ENCODE measurements around the gene LZIC. TPM values are rescaled to one million over a fixed set of nuclear protein-coding genes. Genes with fewer than 3 reads are reported as not detected.
A peak's percentile ranks its signal among the peaks of the same experiment; 100 is the strongest.

Gene LZIC
- total RNA-seq (26.9 and 31.6 TPM in 2 replicates), polyA plus RNA-seq (27.5 and 33.5 TPM in 2 replicates), polyA minus RNA-seq (ENCODE audit: low replicate concordance) (2.6 and 7.2 TPM in 2 replicates)
- polyA plus RNA-seq (2012) = 25.6 and 26.9 TPM in 2 replicates

GRCh38 chr1:9942939-9943788 lies at the start of gene LZIC, which contains the start of gene NMNAT1:
LZIC (minus strand) TSS chr1:9943391; CDS start chr1:9936619, 6,772 bp downstream.
NMNAT1 (plus strand) TSS chr1:9943475; CDS start chr1:9972074, 28,599 bp downstream.
- peak within 1 kb of the TSS; percentile 90 for H3K9ac ChIP-seq (ENCODE audit: insufficient read depth, low read length)
- H3K4me1 ChIP-seq (ENCODE audit: control insufficient read depth, extremely low read depth, insufficient read depth, low read length) = no peaks in the 10 kb centered on the region
- DNase-seq (ENCODE audit: low read depth in 2 of 2) = peak; percentile 94 to 95
- TF ChIP-seq EZH2 (IDR thresholded peaks at IDR 0.05; ENCODE audit: low read length, missing control alignments) = no peak
- TF ChIP-seq CTCF (conservative IDR thresholded peaks at IDR 0.05 in 1 of 2, IDR thresholded peaks at IDR 0.05 in 1 of 2; ENCODE audit: low read depth in 1 of 2, low read length in 2 of 2) = no peak
- peaks cover 5% of the 10 kb centered on the region for H3K79me2 ChIP-seq (ENCODE audit: control insufficient read depth, insufficient read depth, low read length)
- no peaks in the 10 kb centered on the region for H3K27me3 ChIP-seq (ENCODE audit: control insufficient read depth, insufficient read depth, low read length)
- H3K4me2 ChIP-seq (ENCODE audit: extremely low read depth, insufficient read depth, low read length) = peak within 1 kb of the TSS; percentile 87
- no peaks in the 10 kb centered on the region for H3K9me3 ChIP-seq (ENCODE audit: control insufficient read depth, insufficient read depth, low read depth, low read length)
- H3K36me3 ChIP-seq (ENCODE audit: control insufficient read depth, insufficient read depth, low read length) = peaks cover 3% of the 10 kb centered on the region
- H4K20me1 ChIP-seq (ENCODE audit: control insufficient read depth, extremely low read depth, insufficient read depth, low read length) = no peaks in the 10 kb centered on the region
- peak within 1 kb of the TSS; percentile 88 for H3K27ac ChIP-seq (ENCODE audit: insufficient read depth, low read length)
- H2AFZ ChIP-seq (ENCODE audit: low read length) = peak within 1 kb of the TSS; percentile 95
- H3K4me3 ChIP-seq (replicated peaks in 1 of 4; ENCODE audit: control extremely low read depth in 1 of 4, insufficient read depth in 1 of 4, low read depth in 3 of 4, low read length in 4 of 4) = peak within 1 kb of the TSS; percentile 84 to 99 (median 92)

GRCh38 chr1:9992910-9993309 lies 49.7 kb upstream of the LZIC start:
- DNase-seq (ENCODE audit: low read depth in 2 of 2) = no peak
- no peaks in the 10 kb centered on the region for H3K4me1 ChIP-seq (ENCODE audit: control insufficient read depth, extremely low read depth, insufficient read depth, low read length)
- no peak overlapping the region for H2AFZ ChIP-seq (ENCODE audit: low read length)
- TF ChIP-seq CTCF (conservative IDR thresholded peaks at IDR 0.05 in 1 of 2, IDR thresholded peaks at IDR 0.05 in 1 of 2; ENCODE audit: low read depth in 1 of 2, low read length in 2 of 2) = no peak
- TF ChIP-seq EZH2 (IDR thresholded peaks at IDR 0.05; ENCODE audit: low read length, missing control alignments) = no peak
- H3K4me3 ChIP-seq (replicated peaks in 1 of 4; ENCODE audit: control extremely low read depth in 1 of 4, insufficient read depth in 1 of 4, low read depth in 3 of 4, low read length in 4 of 4) = no peak overlapping the region
- no peaks in the 10 kb centered on the region for H3K36me3 ChIP-seq (ENCODE audit: control insufficient read depth, insufficient read depth, low read length)
- no peaks in the 10 kb centered on the region for H4K20me1 ChIP-seq (ENCODE audit: control insufficient read depth, extremely low read depth, insufficient read depth, low read length)
- no peak overlapping the region for H3K27ac ChIP-seq (ENCODE audit: insufficient read depth, low read length)
- no peak overlapping the region for H3K9ac ChIP-seq (ENCODE audit: insufficient read depth, low read length)
- no peaks in the 10 kb centered on the region for H3K9me3 ChIP-seq (ENCODE audit: control insufficient read depth, insufficient read depth, low read depth, low read length)
- peaks cover 14% of the 10 kb centered on the region for H3K27me3 ChIP-seq (ENCODE audit: control insufficient read depth, insufficient read depth, low read length)
- no peaks in the 10 kb centered on the region for H3K79me2 ChIP-seq (ENCODE audit: control insufficient read depth, insufficient read depth, low read length)
- no peak overlapping the region for H3K4me2 ChIP-seq (ENCODE audit: extremely low read depth, insufficient read depth, low read length)

GRCh38 chr1:9990944-9991343 lies 47.8 kb upstream of the LZIC start:
- Histone ChIP-seq H3K9ac (ENCODE audit: insufficient read depth, low read length) (no peak overlapping the region), H3K4me1 (ENCODE audit: control insufficient read depth, extremely low read depth, insufficient read depth, low read length) (no peaks in the 10 kb centered on the region), H3K9me3 (ENCODE audit: control insufficient read depth, insufficient read depth, low read depth, low read length) (no peaks in the 10 kb centered on the region), H4K20me1 (ENCODE audit: control insufficient read depth, extremely low read depth, insufficient read depth, low read length) (no peaks in the 10 kb centered on the region), H2AFZ (ENCODE audit: low read length) (no peak overlapping the region), H3K27me3 (ENCODE audit: control insufficient read depth, insufficient read depth, low read length) (no peaks in the 10 kb centered on the region), H3K27ac (ENCODE audit: insufficient read depth, low read length) (no peak overlapping the region), H3K4me3 (replicated peaks in 1 of 4; ENCODE audit: control extremely low read depth in 1 of 4, insufficient read depth in 1 of 4, low read depth in 3 of 4, low read length in 4 of 4) (no peak overlapping the region), H3K79me2 (ENCODE audit: control insufficient read depth, insufficient read depth, low read length) (no peaks in the 10 kb centered on the region), H3K36me3 (ENCODE audit: control insufficient read depth, insufficient read depth, low read length) (no peaks in the 10 kb centered on the region), H3K4me2 (ENCODE audit: extremely low read depth, insufficient read depth, low read length) (no peak overlapping the region)
- TF ChIP-seq EZH2 (IDR thresholded peaks at IDR 0.05; ENCODE audit: low read length, missing control alignments) (no peak), CTCF (conservative IDR thresholded peaks at IDR 0.05 in 1 of 2, IDR thresholded peaks at IDR 0.05 in 1 of 2; ENCODE audit: low read depth in 1 of 2, low read length in 2 of 2) (no peak)
- no peak for DNase-seq (ENCODE audit: low read depth in 2 of 2)
